Neural progenitor cell (in vitro differentiated cells): ENCODE data around the gene SPACA9. TPM values are rescaled to one million over a fixed set of nuclear protein-coding genes. Genes with fewer than 3 reads are reported as not detected.

Source experiments
- DNase-seq: peaks from one replicate; pipeline ENCODE4 v3.0.0-alpha.2; 2016; ENCODE audit warnings: low spot score
- H2AFZ ChIP-seq: fragments of 200-600 bp; sonication (generic); replicated peaks from 2 replicates; pipeline ENCODE4 v1.6.1; 2016; ENCODE audit warnings: antibody characterized with exemption
- H3F3A ChIP-seq: fragments of 200-600 bp; sonication (generic); 2 replicates; pipeline ENCODE4 v1.6.1; 2016; ENCODE audit warnings: antibody characterized with exemption, low read depth
- H3K27ac ChIP-seq: fragments of 200-600 bp; sonication (generic); 2 replicates; pipeline ENCODE4 v1.5.1; 2016; ENCODE audit warnings: mild to moderate bottlenecking
- H3K27me3 ChIP-seq: fragments of 200-600 bp; sonication (generic); 2 replicates; pipeline ENCODE4 v1.6.1; 2016; ENCODE audit warnings: mild to moderate bottlenecking, moderate library complexity
- H3K36me3 ChIP-seq: fragments of 200-600 bp; sonication (generic); 2 replicates; pipeline ENCODE4 v1.5.1; 2016
- H3K4me1 ChIP-seq: fragments of 200-600 bp; sonication (generic); 2 replicates; pipeline ENCODE4 v1.6.1; 2016; ENCODE audit warnings: mixed run types
- H3K4me2 ChIP-seq: fragments of 200-600 bp; sonication (generic); 2 replicates; pipeline ENCODE4 v1.6.1; 2016
- H3K4me3 ChIP-seq: fragments of 200-600 bp; sonication (generic); 2 replicates; pipeline ENCODE4 v1.5.1; 2016
- H3K79me2 ChIP-seq: fragments of 200-600 bp; sonication (generic); 2 replicates; pipeline ENCODE4 v1.6.1; 2016; ENCODE audit warnings: low read depth
- H3K9ac ChIP-seq: fragments of 200-600 bp; sonication (generic); 2 replicates; pipeline ENCODE4 v1.6.1; 2016
- H3K9me3 ChIP-seq: fragments of 200-600 bp; sonication (generic); 2 replicates; pipeline ENCODE4 v1.5.1; 2016; ENCODE audit warnings: low read depth
- H4K20me1 ChIP-seq: fragments of 200-600 bp; sonication (generic); 2 replicates; pipeline ENCODE4 v1.6.1; 2016; ENCODE audit warnings: low read depth
- H3K27ac Mint-ChIP-seq: 3 replicates; pipeline ENCODE4 v1.8.0; 2021; ENCODE audit warnings: mixed read lengths
- H3K27me3 Mint-ChIP-seq: 2 replicates; pipeline ENCODE4 v1.8.0; 2022; ENCODE audit warnings: low read depth, mild to moderate bottlenecking, inconsistent platforms, moderate library complexity, mixed read lengths; ENCODE audit not compliant: insufficient read depth
- H3K36me3 Mint-ChIP-seq: 3 replicates; pipeline ENCODE4 v1.8.0; 2021; ENCODE audit warnings: mixed read lengths
- H3K4me1 Mint-ChIP-seq: 3 replicates; pipeline ENCODE4 v1.8.0; 2021; ENCODE audit warnings: mixed read lengths
- H3K4me3 Mint-ChIP-seq: 3 replicates; pipeline ENCODE4 v1.8.0; 2021; ENCODE audit warnings: mild to moderate bottlenecking, moderate library complexity, mixed read lengths
- H3K9me3 Mint-ChIP-seq: 3 replicates; pipeline ENCODE4 v1.8.0; 2020; ENCODE audit warnings: mixed read lengths
- EZH2 ChIP-seq: fragments of 200-600 bp; sonication (generic); IDR thresholded peaks from 2 replicates; pipeline ENCODE4 v1.6.1; 2017; ENCODE audit warnings: antibody characterized with exemption, mild to moderate bottlenecking, moderate library complexity
- EZH2phosphoT487 ChIP-seq: fragments of 200-600 bp; sonication (generic); IDR thresholded peaks from 2 replicates; pipeline ENCODE4 v1.6.1; 2017; ENCODE audit warnings: antibody characterized with exemption
- total RNA-seq: library from RNA; depleted of rRNA; stranded (reverse); fragments of >200 nt; gene quantifications from 2 replicates; pipeline ENCODE4 v1.2.3, GENCODE V29; 2015; ENCODE audit warnings: low replicate concordance
- TF ChIP-seq, protein P1 (sequence below): fragments of 200-600 bp; sonication (generic); IDR thresholded peaks from 2 replicates; pipeline ENCODE4 v1.5.1; 2017; ENCODE audit warnings: antibody characterized with exemption, mild to moderate bottlenecking

The SPACA9 gene
- total RNA-seq, 1 donor from 2014 or later: 1.9 TPM

GRCh38 chr9:132855904-132856303 is 22.8 kb upstream of the SPACA9 start:
- H3K27me3 ChIP-seq: no peaks in the 10 kb centered on the region
- peaks cover 2% of the 10 kb centered on the region for H3K27me3 Mint-ChIP-seq
- H3K9ac ChIP-seq: no peak overlapping the region
- no peaks in the 10 kb centered on the region for H4K20me1 ChIP-seq
- peaks cover 4% of the 10 kb centered on the region for H3F3A ChIP-seq
- no peaks in the 10 kb centered on the region for H3K36me3 Mint-ChIP-seq
- no peak overlapping the region for H3K4me3 Mint-ChIP-seq
- peaks cover 2% of the 10 kb centered on the region for H3K9me3 Mint-ChIP-seq
- H3K36me3 ChIP-seq: no peaks in the 10 kb centered on the region
- no peaks in the 10 kb centered on the region for H3K79me2 ChIP-seq
- H3K4me2 ChIP-seq: no peak overlapping the region
- no peak overlapping the region for H3K27ac Mint-ChIP-seq
- H3K4me1 Mint-ChIP-seq: peaks cover 20% of the 10 kb centered on the region
- H3K4me3 ChIP-seq: no peak overlapping the region
- H3K27ac ChIP-seq: no peak overlapping the region
- no peak for TF ChIP-seq EZH2phosphoT487
- TF ChIP-seq, protein P1, sequence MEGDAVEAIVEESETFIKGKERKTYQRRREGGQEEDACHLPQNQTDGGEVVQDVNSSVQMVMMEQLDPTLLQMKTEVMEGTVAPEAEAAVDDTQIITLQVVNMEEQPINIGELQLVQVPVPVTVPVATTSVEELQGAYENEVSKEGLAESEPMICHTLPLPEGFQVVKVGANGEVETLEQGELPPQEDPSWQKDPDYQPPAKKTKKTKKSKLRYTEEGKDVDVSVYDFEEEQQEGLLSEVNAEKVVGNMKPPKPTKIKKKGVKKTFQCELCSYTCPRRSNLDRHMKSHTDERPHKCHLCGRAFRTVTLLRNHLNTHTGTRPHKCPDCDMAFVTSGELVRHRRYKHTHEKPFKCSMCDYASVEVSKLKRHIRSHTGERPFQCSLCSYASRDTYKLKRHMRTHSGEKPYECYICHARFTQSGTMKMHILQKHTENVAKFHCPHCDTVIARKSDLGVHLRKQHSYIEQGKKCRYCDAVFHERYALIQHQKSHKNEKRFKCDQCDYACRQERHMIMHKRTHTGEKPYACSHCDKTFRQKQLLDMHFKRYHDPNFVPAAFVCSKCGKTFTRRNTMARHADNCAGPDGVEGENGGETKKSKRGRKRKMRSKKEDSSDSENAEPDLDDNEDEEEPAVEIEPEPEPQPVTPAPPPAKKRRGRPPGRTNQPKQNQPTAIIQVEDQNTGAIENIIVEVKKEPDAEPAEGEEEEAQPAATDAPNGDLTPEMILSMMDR: no peak
- TF ChIP-seq EZH2: no peak
- no peaks in the 10 kb centered on the region for H3K9me3 ChIP-seq
- DNase-seq: no peak
- peaks cover 15% of the 10 kb centered on the region for H3K4me1 ChIP-seq
- H2AFZ ChIP-seq: no peak overlapping the region

GRCh38 chr9:132857031-132857430 is 21.7 kb upstream of the SPACA9 start:
- no peaks in the 10 kb centered on the region for H4K20me1 ChIP-seq
- H3K27me3 ChIP-seq: no peaks in the 10 kb centered on the region
- H3K36me3 ChIP-seq: no peaks in the 10 kb centered on the region
- H3K27ac ChIP-seq: no peak overlapping the region
- DNase-seq: peak; percentile 22
- no peaks in the 10 kb centered on the region for H3K9me3 ChIP-seq
- no peak for TF ChIP-seq EZH2
- TF ChIP-seq, protein P1: no peak
- TF ChIP-seq EZH2phosphoT487: no peak
- no peak overlapping the region for H3K9ac ChIP-seq
- H2AFZ ChIP-seq: peak overlapping the region; percentile 63
- H3K4me1 ChIP-seq: peaks cover 15% of the 10 kb centered on the region
- Mint-ChIP-seq H3K36me3 (no peaks in the 10 kb centered on the region), H3K4me1 (peaks cover 28% of the 10 kb centered on the region), H3K27me3 (peaks cover 2% of the 10 kb centered on the region), H3K4me3 (no peak overlapping the region), H3K9me3 (peaks cover 2% of the 10 kb centered on the region), H3K27ac (no peak overlapping the region)
- H3F3A ChIP-seq: peaks cover 4% of the 10 kb centered on the region
- peak overlapping the region; percentile 15 for H3K4me2 ChIP-seq
- H3K79me2 ChIP-seq: no peaks in the 10 kb centered on the region
- no peak overlapping the region for H3K4me3 ChIP-seq

- Mint-ChIP-seq H3K27me3 (peaks cover 2% of the 10 kb centered on the region), H3K36me3 (no peaks in the 10 kb centered on the region), H3K4me1 (peaks cover 34% of the 10 kb centered on the region), H3K9me3 (peaks cover under 1% of the 10 kb centered on the region), H3K4me3 (no peak overlapping the region), H3K27ac (peak overlapping the region; percentile 85)
- Histone ChIP-seq H3K9me3 (no peaks in the 10 kb centered on the region), H3K36me3 (no peaks in the 10 kb centered on the region), H3K27ac (no peak overlapping the region), H2AFZ (peak overlapping the region; percentile 63), H3F3A (peaks cover 4% of the 10 kb centered on the region), H4K20me1 (no peaks in the 10 kb centered on the region), H3K4me1 (peaks cover 15% of the 10 kb centered on the region), H3K4me3 (no peak overlapping the region), H3K27me3 (no peaks in the 10 kb centered on the region), H3K4me2 (peak overlapping the region; percentile 15), H3K79me2 (no peaks in the 10 kb centered on the region), H3K9ac (no peak overlapping the region)
- DNase-seq: peak; percentile 62
- no peak for TF ChIP-seq EZH2
- TF ChIP-seq, protein P1: peak; percentile 10
Measured at GRCh38 chr9:132857616-132858342, 20.9 kb upstream of the SPACA9 start.
